Neural progenitor cell (in vitro differentiated cells): ENCODE measurements around the gene DNAH9.

Experiments
- CTCF ChIP-seq: fragments of 200-600 bp; sonication (generic); IDR thresholded peaks from 2 replicates; pipeline ENCODE4 v1.5.1; 2017; ENCODE audit warnings: antibody characterized with exemption, mild to moderate bottlenecking
- EZH2phosphoT487 ChIP-seq: fragments of 200-600 bp; sonication (generic); IDR thresholded peaks from 2 replicates; pipeline ENCODE4 v1.6.1; 2017; ENCODE audit warnings: antibody characterized with exemption

GRCh38 chr17:11814655-11815262, 216.5 kb downstream of the DNAH9 start:
- TF ChIP-seq CTCF (no peak), EZH2phosphoT487 (no peak)
